ENCODE measurements around the gene PLAGL1. TPM values are rescaled to one million over a fixed set of nuclear protein-coding genes. Genes with fewer than 3 reads are reported as not detected.
"Not testable (repeated sequence)": the region's sequence is repeated elsewhere in the genome, so short reads cannot be mapped to it uniquely, and the experiment has no call there.

PLAGL1 gene
- total and polyA plus RNA-seq, 2 of the 13 experiments (the other 11 are each of a cell fraction or from before 2014, with no cell fraction given): 0.60 to 2.3 TPM

GRCh38 chr6:144013486-144013909 lies 5.4 kb upstream of the PLAGL1 start (continued):
- TF ChIP-seq SRSF1 (optimal IDR thresholded peaks at IDR 0.05; ENCODE audit: low read depth, low read length): no peak
- TF ChIP-seq, protein P1, sequence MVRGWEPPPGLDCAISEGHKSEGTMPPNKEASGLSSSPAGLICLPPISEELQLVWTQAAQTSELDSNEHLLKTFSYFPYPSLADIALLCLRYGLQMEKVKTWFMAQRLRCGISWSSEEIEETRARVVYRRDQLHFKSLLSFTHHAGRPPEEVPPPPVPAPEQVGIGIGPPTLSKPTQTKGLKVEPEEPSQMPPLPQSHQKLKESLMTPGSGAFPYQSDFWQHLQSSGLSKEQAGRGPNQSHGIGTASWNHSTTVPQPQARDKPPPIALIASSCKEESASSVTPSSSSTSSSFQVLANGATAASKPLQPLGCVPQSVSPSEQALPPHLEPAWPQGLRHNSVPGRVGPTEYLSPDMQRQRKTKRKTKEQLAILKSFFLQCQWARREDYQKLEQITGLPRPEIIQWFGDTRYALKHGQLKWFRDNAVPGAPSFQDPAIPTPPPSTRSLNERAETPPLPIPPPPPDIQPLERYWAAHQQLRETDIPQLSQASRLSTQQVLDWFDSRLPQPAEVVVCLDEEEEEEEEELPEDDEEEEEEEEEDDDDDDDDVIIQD (CRISPR knock-in tag; IDR thresholded peaks at IDR 0.05; ENCODE audit: low read depth): no peak
- no peak for TF ChIP-seq ZNF383 (CRISPR knock-in tag; IDR thresholded peaks at IDR 0.05; ENCODE audit: borderline replicate concordance)

DNA sequence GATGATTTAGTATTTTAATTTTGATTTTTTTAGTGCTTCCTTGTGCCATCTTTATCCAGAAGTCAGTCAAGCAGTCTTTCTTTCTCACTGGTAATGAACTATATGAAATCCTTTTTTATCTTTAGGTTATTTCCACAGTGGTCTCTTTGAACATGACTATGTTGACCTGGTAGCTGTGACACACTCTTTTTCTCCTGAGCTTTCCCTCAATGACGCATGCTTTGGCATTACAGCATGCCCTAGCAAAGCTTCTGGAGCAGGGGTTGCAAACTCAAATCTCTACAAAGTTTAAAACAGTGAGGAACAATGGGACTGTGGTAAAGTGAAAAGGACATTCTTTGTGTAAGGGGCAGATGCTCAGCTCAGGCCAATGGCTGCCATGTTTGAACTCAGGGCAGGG lies 4.5 kb upstream of the PLAGL1 start:
- H3K4me2 ChIP-seq (ENCODE audit: low read depth, low read length): no peak overlapping the region
- ATAC-seq: no peak
- H3K27me3 ChIP-seq (ENCODE audit: control insufficient read depth in 1 of 2, insufficient read depth in 2 of 2, low read length in 2 of 2): peaks cover 3 to 10% of the 10 kb centered on the region in 2 experiments; a peak in 4 of 5 replicates
- FAIRE-seq: no peak
- 0 out of 2 replicates have a peak, but pooled peaks cover 4% of the 10 kb centered on the region for H3K4me1 ChIP-seq (ENCODE audit: insufficient read depth, low read length)
- H4K20me1 ChIP-seq (ENCODE audit: insufficient read depth, low read length): no peaks in the 10 kb centered on the region
- no TSS peak for BruUV-seq (replicated peaks)
- 0% methylated on average over 1 of the region's 1 CpG for WGBS (ENCODE audit: low lambda C conversion rate)
- H3K9me3 ChIP-seq (ENCODE audit: low read length): 0 out of 2 replicates have a peak, but pooled peaks cover 3% of the 10 kb centered on the region
- intact Hi-C loops (cut with micrococcal nuclease; ENCODE audit: unreplicated experiment) (loop anchor here (5.0 kb wide), 2 partner anchors 265 to 420 kb away; no protein-coding TSS in a partner anchor), in situ Hi-C loops (cut with HindIII; ENCODE audit: extremely low pct_ligation_motif_present, low pct_unique_long_range_greater_than_20kb) (loop anchor here (5.0 kb wide), 2 partner anchors 70 to 435 kb away; no protein-coding TSS in a partner anchor)
- POLR2A ChIA-PET: no interaction called here
- no peak for DNase-seq (ENCODE audit: low spot score)
- no peaks in the 10 kb centered on the region for H3K36me3 ChIP-seq (replicated peaks in 1 of 2; ENCODE audit: control insufficient read depth in 1 of 2, insufficient read depth in 2 of 2, low read length in 2 of 2)
- H3K79me2 ChIP-seq (ENCODE audit: insufficient read depth, low read length): no peaks in the 10 kb centered on the region
- TF ChIP-seq IRF2 (CRISPR knock-in tag; IDR thresholded peaks at IDR 0.05) (no peak), MXD4 (CRISPR knock-in tag; IDR thresholded peaks at IDR 0.05) (no peak), ZSCAN20 (CRISPR knock-in tag; IDR thresholded peaks at IDR 0.05; ENCODE audit: borderline replicate concordance) (no peak), RFXANK (CRISPR knock-in tag; IDR thresholded peaks at IDR 0.05) (no peak)
- no peak overlapping the region for H3K9ac ChIP-seq (ENCODE audit: insufficient read depth, low read depth, low read length)
- H3K27ac ChIP-seq (ENCODE audit: extremely low read length, insufficient read depth, low read length): no peak overlapping the region
- H2AFZ ChIP-seq (ENCODE audit: low read length): no peak overlapping the region
- no peak overlapping the region for H3K4me3 ChIP-seq (replicated peaks in 1 of 3; ENCODE audit: insufficient read depth in 1 of 3, low read depth in 2 of 3, low read length in 3 of 3)
- CTCF ChIA-PET (ENCODE audit: low intra/inter-chr PET ratio, low total read pairs): interaction anchor here (2.9 to 4.6 kb wide), 3 partner anchors 70 to 438 kb away, joined by 42 to 59 read pairs (median 53); no protein-coding TSS in a partner anchor

GRCh38 chr6:144009628-144010027 lies 1.6 kb upstream of the PLAGL1 start:
- H2AFZ ChIP-seq (ENCODE audit: low read length); H4K20me1 ChIP-seq (ENCODE audit: insufficient read depth, low read length); POLR2A ChIA-PET; DNase-seq (ENCODE audit: low spot score); H3K36me3 ChIP-seq (replicated peaks in 1 of 2; ENCODE audit: control insufficient read depth in 1 of 2, insufficient read depth in 2 of 2, low read length in 2 of 2); ATAC-seq; FAIRE-seq; H3K4me3 ChIP-seq (replicated peaks in 1 of 3; ENCODE audit: insufficient read depth in 1 of 3, low read depth in 2 of 3, low read length in 3 of 3); H3K4me1 ChIP-seq (ENCODE audit: insufficient read depth, low read length); H3K9ac ChIP-seq (ENCODE audit: insufficient read depth, low read depth, low read length); H3K4me2 ChIP-seq (ENCODE audit: low read depth, low read length); BruUV-seq (replicated peaks); H3K9me3 ChIP-seq (ENCODE audit: low read length); H3K79me2 ChIP-seq (ENCODE audit: insufficient read depth, low read length); H3K27ac ChIP-seq (ENCODE audit: extremely low read length, insufficient read depth, low read length): not testable (repeated sequence)
- in situ Hi-C loops (cut with HindIII; ENCODE audit: extremely low pct_ligation_motif_present, low pct_unique_long_range_greater_than_20kb): loop anchor here (5.0 kb wide), 2 partner anchors 67 to 432 kb away; no protein-coding TSS in a partner anchor
- peaks cover 3 to 24% of the 10 kb centered on the region in 2 experiments; a peak in 4 of 5 replicates for H3K27me3 ChIP-seq (ENCODE audit: control insufficient read depth in 1 of 2, insufficient read depth in 2 of 2, low read length in 2 of 2)
- CTCF ChIA-PET (ENCODE audit: low intra/inter-chr PET ratio, low total read pairs): interaction anchor here (1.2 to 4.6 kb wide), 2 partner anchors 68 to 70 kb away, joined by 4 to 42 read pairs; no protein-coding TSS in a partner anchor
- WGBS (ENCODE audit: low lambda C conversion rate): 67% methylated on average over 2 of the region's 2 CpGs
- intact Hi-C loops (cut with micrococcal nuclease; ENCODE audit: unreplicated experiment): loop anchor here (5.0 kb wide), 2 partner anchors 262 to 417 kb away; no protein-coding TSS in a partner anchor
